Hematopoietic multipotent progenitor cell (in vitro differentiated cells): ENCODE results near the gene FUT1. TPM values are rescaled to one million over a fixed set of nuclear protein-coding genes. Genes with fewer than 3 reads are reported as not detected.
A peak's percentile ranks its signal among the peaks of the same experiment; 100 is the strongest.
"Not testable (repeated sequence)": the region's sequence is repeated elsewhere in the genome, so short reads cannot be mapped to it uniquely, and the experiment has no call there.

ENCODE experiments used
- DNase-seq, 3 donors: peaks; one replicate each; pipeline ENCODE4 v3.0.0-alpha.2; 2011 to 2015; ENCODE audit warnings: low read depth in 2 of 3, low spot score in 2 of 3
- total RNA-seq: library from RNA; depleted of rRNA; stranded (reverse); fragments of >200 nt; gene quantifications from one replicate; pipeline ENCODE4 v1.2.3, GENCODE V29; 2012

FUT1 gene
- 1.6 TPM for total RNA-seq

DNA sequence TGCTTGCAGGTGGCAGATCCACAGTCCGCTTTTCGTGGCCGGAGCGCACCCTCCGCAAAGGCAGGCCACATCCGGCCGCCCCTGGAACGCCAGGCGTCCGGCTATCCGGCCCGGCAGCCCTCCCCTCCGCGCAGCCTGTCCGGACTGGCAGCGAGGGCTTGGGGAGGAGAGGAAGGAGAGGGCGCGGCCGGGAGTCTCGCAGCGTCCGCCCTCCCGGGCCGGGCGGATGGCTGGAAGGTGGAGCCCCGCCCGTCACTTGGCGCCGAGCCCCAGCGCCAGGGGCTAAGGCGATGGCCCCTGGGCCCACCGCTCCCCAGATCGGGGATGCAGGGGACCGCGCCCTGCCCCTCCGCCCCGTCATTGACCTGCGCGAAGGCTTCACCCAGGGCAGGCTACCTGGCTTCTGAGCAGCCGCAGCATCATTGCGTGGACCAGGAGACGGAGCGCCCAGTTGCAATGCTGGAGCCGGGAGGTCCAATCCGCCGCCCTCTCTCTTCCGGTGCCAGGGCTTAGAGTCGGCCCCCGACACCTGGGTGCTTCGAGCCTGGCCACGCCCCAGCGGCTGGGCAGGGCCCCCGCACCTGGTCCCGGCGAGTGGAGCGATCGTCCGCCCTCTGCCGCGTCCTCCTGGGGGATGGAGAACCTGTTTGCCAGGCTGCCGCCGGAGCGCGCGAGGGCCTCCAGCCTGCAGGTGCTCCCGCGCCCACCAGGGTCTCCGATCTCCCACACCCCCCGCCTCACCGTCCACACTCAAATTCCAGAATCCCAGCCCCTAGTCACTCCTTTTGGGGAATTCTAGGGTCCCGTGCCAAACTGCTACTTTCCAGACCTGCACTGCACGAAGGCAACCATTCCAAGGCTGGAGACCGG, at the start of gene FUT1:
FUT1 (minus strand) TSS at position 146 of the 870 bp plus-strand sequence. CDS start 1,360 bp downstream, outside the sequence.
- DNase-seq: no peak

DNA sequence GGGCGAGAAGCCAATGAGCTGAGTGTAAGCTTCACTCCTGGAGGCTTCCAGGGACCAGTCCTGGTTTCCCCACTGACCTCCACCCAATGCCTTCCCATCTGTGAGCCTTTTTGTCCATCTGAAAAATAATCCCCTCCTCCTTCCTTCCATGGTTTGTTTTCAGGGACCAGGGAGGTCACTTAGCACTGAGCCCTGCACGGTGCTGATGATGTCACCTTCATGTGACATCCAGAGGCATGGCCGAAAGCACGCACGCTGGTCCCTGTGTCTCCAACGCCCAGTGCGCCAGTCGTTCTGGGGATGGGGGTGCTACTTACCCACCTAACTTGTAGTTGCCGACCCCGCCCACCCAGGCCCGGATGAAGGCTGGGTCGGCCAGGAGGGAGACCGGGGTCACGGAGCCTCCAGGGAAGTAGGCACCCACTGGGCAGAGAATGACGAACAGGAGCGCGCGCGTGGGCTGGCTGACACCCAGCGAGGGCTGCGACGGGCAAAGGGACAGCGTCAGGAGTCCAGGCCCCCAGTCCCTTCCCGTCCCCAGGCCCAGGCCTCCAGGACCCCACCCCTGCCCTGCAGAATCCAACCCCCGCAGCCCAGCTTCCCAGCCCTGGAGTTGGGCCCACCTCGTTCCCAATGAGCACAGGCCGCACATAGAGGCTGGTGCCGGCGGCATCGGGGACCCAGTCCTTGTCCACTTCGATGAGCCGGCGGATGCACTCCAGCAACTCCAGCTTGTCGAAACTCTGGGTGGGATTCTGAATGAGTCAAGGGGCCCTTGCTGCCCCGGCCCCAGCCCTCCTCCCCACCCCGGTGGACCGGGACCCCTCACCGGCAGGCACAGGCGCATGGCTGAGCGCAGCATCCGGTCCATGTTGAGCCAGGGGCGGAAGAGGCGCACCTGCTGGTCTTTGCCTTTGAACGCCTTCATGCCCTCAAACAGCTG, 47.2 kb upstream of the FUT1 start:
- DNase-seq: no peak

DNA sequence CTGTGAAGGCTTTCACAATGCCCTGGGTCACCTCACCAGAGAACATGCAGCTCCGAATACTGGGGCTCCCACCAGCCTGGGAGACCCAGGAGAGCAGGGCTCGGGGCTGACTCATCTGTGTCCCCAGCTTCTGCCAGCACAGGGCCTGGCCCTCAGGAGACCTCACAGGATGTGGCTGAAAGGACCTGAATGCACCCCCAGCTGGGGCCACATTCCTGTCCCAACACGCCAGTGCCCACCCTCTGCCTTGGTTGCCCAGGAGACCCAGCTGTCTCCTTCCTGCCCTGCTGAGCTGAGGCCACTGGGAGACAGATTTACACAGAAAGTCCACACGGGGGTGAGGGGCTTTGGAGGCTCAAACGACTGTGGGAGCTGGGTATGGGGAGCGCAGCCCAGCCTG, 46.5 kb upstream of the FUT1 start:
- no peak for DNase-seq

DNA sequence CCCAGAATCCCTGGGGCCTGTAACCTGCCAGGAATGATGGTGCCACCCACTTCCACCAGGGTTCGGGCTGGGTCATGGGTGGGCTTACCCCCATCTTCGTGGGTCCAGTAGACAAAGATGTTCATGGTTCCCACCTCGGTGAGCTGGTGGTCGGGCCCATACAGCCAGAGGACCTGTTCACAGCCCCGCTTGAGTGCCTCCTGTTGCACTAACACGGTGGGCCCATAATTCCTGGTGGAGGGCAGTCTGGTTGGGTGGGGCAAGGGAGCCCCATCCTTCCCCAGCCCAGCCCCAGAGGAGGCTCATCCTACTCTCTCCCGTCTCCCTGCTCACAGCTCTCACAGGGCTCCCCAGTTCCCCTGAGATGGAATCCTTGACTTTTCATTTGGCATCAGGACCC, 44.7 kb upstream of the FUT1 start:
- DNase-seq: no peak

DNA sequence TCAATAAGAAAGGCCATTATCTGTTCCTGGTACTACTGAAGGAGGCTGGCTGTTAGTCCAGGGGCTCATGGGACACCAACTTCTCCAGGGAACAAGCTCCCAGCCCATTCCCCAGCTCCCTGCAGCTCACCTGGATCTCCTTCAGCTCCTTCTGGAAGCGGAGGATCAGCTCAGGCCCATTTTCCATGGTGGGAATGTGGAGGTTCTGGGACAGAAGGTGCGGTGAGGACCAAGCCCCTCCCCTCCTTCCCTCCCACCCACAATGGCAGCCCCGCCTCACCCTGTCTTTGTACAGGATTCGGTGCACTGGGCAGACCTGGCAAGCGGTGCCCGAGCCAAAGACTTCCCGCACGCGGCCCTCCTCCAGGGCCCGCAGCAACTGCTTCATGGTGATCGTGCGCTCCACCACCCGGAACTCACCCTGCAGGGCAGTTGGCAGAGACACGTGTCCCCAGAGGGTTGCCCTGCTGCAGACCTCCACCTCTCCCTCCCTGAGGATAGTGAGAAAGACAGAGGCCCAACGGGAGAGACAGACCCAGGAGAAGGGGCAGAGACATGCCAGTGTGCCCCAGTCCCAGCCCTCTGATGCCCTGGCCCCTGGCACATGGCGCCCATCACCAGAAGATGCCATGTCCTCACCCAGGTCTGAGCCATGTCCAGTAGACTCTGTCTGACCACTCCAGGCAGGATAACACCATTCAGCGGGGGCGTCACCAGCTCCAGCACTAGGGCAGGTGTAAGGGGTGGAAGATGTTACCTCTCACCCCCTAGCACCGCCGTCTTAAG, 44.0 kb upstream of the FUT1 start:
- DNase-seq: no peak

DNA sequence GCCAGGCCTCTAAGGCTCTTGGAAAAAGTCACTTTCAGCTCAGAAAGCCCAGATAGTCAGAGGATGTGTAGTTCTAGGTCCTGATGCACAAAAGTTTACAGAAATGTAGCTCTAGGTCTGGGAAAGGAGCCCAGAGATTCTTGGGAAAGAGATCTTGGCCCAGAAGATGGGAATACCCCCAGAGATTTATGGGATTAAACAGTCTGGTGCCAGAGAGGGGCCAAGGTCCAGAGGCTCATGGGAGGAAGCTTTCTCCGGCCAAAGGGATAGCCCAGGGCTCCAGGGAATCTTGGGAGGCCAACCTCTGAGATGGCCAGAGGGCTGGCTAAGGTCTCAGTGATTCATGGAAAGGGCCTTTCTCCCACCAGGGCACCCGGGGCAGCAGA, 43.2 kb upstream of the FUT1 start:
- DNase-seq: no peak

DNA sequence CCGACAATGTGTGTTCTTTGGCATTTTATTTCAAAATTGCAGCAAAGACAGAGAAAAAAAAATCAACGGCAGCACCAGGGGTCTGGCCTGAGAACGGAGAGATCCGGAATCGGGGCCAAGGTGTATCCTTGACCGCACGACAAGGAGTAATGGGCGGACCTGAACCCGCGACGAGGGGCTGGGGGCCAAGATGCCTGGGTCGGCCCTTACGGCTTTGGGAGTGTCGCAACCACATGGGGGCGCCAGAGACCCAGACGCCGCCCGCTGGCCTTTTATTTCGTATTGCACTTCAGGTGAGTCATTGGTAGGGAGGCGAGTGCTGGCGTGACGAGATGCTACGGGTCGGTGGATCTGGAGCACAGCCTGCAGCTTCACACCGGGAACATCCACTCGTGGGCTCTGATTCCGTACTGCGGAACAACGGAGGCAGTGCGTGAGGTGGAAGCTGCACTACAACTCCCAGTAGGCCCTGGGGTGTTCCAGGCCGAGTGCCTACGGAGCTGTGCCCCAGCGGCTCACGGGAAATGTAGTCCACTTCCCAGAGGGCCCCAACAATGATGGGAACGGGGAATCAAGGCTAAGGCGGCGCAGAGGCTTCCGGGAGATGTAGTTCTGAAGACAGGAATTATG, 42.7 kb upstream of the FUT1 start:
- peak; percentile 74 to 91 (median 89) for DNase-seq

DNA sequence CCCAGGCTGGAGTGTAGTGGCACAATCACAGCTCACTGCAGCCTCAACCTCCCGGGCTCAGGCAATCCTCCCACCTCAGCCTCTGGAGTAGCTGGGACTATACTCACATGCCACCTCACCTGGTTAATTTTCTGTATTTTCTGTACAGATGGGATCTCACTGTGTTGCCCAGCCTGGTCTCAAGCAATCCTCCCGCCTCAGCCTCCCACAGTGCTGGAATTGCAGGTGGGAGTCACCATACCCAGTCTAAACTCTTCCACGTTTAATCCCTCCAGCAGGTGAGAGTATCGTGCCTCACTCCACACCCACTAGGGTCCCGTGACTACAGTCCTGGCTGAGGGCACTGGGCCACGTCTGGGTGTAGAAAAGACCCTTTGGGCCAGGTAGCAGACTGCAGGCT, 41.9 kb upstream of the FUT1 start:
- DNase-seq: no peak

DNA sequence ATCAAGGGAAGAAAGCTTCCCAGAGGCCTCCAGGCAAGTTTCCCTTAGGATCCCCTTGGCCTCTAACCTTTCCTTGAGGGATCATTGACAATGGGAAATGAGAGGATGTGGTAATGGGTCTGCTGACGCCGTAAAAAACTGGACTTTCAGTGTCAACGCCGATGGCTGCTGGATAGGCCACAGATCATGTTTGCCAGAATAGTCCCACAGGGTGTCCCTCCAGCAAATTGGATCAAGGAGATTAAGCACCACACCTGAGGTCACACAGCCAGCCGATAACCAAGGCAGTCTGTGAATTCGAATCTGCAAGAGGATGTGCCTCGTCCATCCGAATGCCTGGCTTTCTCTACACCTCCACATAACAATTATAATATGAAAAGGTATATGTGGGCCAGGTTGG, 40.8 kb upstream of the FUT1 start:
- no peak for DNase-seq

DNA sequence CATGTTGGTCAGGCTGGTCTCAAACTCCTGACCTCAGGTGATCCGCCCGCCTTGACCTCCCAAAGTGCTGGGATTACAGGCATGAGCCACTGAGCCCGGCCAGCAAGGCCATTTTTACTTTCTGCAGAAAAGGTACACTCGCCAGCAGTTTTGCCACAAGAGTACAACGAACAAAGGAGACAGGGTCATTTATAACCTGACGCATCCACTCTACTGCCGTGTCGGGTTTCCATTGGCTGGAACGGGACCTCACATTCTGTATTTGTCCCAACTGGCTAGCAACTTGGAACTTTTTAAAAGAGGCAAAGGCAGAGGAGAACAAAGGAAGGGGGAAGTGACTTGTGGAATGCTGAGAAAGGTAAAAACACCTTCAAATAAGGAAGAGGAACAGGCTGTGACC, 34.9 kb upstream of the FUT1 start:
- DNase-seq: not testable (repeated sequence)

DNA sequence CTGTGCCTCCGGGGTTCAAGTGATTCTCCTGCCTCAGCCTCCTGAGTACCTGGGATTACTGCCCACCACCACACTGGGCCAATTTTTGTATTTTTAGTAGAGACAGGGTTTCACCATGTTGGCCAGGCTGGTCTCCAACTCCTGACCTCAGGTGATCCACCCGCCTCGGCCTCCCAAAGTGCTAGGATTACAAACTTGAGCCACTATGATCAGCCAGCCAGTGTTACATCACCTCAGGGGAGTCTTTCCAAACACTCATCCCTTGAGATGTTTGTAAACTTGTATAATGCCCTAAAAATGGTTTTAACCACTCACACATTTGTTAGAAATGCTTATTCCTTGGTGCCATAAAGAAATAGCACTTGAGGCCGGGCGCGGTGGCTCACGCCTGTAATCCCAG, 34.0 kb upstream of the FUT1 start:
- DNase-seq: not testable (repeated sequence)

DNA sequence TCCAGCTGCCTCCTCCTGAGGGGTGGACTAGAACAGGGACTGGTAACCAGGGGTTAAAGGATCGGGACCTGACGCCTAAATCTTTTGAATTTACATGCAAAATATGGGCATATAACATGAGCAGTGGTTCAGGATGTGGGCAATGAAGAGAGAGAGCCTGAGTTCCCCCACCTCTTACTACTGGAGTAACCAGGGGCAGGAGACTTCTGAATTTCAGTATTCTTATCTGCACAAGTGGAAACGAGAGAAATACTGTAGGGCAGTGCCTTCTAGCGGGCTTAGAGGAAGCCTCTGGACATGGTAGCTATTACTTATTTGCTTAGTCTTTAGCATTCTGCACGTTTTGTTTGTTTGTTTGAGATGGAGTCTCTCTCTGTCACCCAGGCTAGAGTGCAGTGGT, 32.1 kb upstream of the FUT1 start:
- DNase-seq: peak in 1 of 3 donors; percentile 30

DNA sequence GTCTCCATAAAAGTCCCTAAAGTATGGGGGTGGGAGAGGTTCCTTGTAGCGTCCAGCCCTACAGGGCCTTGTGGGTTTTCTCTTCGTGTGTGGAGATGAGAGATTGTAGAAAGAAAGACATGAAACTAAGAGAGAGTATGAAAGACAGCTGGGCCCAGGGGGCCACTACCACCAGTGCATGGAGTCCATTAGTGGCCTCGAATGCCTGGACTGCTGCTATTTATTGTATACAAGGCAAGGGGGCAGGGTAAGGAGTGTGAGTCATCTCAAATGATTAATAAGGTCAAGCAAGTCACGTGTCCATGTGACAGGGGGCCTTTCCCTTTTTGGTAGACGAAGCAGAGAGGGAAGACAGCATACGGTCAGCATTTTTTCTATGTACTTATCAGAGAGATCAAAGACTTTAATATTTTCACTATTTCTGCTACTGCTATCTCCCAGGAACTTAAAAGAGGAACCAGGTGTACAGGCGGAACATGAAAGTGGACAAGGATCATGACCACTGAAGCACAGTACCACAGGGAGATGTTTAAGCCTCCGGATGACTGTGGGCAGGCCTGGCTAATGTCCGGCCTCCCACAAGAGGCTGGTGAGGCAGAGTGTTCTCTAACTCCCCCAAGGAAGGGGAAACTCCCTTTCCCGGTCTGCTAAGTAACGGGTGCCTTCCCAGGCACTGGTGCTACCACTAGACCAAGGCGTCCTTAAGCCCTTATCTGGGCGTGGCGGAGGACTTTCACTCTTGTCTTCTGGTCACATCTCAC, 28.4 kb upstream of the FUT1 start:
- no peak for DNase-seq

DNA sequence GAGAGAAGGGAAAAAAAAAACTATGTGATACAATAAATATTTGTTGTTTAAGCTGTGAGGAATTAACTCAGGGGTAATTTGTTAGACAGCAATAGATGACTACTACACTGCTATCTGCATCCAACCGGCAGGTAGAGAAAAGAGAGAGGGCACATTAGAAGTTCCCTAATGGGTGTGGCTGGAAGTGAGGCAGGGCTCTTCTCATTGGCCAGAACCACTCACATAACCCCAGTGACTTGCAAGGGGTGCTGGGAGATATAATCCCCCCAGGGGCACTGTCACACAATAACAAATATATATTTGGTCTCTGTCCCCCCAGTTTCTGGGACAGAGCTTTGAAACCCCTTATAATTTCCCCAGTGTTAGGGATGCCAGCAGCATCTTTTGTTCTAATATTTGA, 27.2 kb upstream of the FUT1 start:
- no peak for DNase-seq

DNA sequence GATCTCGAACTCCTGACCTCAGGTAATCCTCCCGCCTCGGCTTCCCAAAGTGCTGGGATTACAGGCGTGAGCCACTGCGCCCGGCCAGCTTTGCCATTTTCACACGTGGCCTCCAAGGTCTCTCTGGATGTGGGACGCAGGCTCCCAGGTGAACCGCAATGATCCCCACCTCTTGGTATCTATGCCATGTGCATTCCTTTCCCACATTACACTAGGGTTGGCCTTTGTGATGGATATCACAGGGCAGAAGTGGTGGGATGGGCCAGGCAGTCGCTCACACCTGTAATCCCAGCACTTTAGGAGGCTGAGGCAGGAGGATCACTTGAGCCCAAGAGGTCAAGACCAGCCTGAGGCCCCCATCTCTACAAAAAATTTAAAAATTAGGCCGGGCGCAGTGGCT, 25.3 kb upstream of the FUT1 start:
- no peak for DNase-seq

DNA sequence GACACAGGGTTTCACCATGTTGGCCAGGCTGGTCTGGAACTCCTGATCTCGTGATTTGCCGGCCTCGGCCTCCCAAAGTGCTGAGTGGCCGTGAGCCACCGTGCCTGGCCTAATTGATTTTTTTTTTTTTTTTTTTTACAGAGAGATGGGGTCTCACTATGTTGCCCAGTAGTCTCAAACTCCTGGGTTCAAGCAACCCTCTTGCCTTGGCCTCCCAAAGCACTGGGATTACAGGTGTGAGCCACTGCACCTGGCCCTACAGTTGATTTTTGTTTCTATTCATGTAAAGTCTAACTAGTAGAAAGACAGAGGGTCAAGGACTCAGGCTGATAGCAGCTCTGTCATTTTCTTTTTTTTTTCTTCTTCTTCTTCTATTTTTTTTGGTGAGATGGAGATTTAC, 24.7 kb upstream of the FUT1 start:
- DNase-seq: no peak

DNA sequence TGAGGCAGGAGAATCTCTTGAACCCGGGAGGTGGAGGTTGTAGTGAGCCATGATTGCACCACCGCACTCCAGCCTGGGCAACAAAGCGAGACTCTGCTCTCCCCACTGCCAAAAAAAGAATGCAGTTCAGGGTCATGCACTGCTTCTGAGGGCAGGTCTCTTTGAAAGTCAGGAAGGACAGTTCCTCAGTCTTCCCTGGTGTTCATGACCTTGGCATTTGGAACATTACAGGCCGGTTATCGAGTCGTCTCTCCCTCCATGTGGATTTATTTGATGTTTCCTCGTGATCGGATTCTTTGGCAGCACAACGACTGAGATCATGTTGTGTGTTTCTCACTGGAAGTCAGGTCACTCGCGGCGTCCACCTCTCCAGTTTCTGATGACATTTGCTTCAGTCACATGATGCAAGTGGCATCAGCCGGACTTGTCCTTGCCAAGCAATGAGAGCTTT, 20.1 kb upstream of the FUT1 start:
- DNase-seq: no peak

DNA sequence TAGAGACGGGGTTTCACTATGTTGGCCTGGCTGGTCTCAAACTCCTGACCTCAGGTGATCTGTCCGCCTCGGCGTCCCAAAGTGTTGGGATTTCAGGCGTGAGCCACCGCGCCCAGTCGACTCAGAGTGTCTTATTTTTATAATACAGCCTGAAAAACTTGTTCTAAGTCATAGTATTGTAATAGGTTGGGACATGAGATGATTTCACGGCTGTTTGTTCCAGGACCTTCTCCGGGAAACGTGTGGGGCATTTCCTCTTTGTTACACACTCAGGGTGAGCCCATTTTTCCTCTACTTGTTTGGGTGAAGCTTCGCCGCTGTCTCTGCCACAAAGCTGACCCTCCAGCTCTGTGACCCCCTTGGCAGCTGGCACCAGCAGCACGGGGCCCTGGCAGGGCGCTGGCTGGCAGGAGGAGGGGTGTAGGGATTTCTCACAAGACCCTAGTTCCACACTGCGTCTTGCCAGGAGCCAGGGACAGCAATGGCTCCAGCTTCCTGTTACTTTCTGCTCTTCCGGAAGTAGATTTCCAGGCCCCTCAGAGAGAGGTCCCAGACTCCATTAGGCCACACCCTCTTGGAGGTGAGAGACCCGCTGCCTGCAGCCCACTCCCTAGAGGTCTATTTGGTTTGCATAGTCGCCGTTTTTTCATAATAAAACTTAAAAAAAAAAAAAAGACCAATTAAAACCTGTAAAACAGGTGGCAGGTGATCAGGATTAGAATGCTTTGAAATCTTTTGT, 18.5 kb upstream of the FUT1 start:
- DNase-seq: no peak

DNA sequence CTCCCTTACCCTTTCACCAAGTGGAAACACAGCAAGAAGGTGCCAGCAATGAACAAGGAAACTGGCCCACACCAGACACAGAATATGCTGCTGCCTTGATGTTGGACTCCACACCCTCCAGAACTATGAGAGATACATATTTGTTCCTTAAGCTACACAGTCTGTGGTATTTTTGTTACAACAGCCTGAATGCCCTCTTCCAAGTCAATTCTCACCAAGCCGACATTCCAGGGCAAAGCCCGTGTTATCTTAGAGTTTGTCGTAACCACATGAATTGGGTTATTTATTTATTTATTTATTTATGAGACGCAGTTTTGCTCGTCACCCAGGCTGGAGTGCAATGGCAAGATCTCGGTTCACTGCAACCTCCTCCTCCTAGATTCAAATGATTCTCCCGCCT, 17.8 kb upstream of the FUT1 start:
- DNase-seq: no peak
